SKM-1 (cell line): ENCODE results near the gene TRAF1.

Experiments used
- DNase-seq: peaks from one replicate; lab custom pipeline; 2025; ENCODE audit not compliant: unreplicated experiment; lab: John Stamatoyannopoulos, UW

Gene TRAF1

GRCh38 chr9:120910643-120911042, 16.0 kb downstream of the TRAF1 start:
- DNase-seq: no peak

GRCh38 chr9:120909904-120910303, 16.7 kb downstream of the TRAF1 start:
- DNase-seq: no peak

DNA sequence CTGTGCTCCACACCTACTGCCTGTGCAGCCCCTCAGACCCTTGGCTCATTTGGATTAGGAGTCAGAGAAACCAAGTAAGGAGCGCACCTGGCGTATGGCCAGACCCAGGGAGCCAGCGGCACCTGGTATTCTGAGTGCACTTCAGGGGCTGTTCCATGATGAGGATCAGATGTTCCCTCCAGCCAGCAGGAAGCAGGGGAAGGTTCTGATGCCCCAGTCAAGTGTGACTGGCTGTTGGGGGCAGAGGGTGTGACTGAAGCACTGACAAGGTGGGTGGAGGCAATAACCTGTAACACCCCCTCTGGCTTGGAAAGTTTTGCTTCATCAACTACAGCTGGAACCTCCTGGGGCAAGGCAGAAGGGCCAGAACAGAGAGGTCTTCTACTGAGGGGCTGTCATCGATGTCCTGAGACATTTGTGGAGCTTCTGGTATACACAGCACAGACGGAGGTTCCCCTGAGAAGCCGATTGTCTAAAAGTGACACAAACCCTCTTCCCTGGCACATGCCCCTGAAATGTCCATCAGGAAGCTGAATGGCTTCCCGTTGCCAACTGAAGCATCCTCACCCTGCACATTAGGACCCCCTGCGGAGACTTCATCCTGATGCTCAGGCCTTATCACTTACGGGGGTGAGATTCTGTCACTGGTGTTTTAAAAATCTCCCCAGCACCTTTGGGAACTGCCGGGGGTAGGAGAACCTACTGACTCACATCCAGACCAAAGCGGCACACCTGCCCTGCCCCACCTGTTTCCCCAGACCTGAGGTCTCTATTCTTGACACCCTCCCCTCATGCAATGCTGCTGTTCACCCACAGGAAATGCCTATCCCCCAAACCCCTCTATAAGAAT, 21.1 kb downstream of the TRAF1 start:
- DNase-seq: no peak

- DNase-seq: no peak
These were observed 21.7 kb downstream of the TRAF1 start for GRCh38 chr9:120904978-120905301.

DNA sequence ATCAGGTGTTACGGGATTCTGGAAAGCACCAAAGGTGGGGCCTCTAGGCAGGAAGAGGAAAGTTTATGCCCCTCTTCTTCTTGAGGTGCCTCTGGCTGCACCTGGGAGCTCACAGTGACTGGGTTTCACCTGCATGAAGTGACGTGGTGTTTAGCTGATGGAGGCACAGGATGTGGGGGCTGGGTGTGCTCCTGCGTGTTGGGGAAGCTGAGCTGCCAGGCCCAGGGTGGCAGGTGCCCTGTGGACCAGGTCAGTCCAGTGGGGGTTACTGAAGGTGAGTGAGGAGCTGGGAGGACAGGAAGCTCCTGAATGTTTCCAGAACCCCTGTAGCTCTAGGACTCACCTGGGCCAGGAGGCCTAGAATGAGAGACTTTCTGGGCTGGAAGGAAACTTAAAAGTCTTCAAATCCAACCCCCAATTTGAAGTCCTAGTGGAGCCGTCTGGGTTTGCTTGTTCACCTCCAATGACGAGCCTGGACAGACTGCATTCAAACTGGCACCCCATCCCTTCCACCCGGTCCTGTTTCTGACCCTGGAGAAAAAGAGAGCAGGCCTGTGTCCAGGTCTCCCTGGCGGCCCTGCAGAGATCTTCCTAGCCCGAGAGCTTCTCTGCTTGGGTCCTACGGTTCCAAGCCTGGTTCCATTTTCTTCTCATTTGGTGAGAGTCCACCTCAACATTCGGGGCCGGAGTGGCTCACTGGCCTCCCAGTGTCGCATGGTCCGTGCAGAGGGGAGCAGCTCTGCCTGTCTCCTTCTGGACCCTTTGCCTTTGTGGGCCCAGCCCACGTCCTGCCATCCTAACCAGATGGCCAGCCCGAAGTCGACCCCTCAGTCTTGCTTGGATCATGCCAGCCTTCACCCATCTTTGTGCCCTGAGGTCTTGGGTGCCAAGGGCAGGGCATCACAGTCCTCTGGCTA, 22.3 kb downstream of the TRAF1 start:
- no peak for DNase-seq

DNA sequence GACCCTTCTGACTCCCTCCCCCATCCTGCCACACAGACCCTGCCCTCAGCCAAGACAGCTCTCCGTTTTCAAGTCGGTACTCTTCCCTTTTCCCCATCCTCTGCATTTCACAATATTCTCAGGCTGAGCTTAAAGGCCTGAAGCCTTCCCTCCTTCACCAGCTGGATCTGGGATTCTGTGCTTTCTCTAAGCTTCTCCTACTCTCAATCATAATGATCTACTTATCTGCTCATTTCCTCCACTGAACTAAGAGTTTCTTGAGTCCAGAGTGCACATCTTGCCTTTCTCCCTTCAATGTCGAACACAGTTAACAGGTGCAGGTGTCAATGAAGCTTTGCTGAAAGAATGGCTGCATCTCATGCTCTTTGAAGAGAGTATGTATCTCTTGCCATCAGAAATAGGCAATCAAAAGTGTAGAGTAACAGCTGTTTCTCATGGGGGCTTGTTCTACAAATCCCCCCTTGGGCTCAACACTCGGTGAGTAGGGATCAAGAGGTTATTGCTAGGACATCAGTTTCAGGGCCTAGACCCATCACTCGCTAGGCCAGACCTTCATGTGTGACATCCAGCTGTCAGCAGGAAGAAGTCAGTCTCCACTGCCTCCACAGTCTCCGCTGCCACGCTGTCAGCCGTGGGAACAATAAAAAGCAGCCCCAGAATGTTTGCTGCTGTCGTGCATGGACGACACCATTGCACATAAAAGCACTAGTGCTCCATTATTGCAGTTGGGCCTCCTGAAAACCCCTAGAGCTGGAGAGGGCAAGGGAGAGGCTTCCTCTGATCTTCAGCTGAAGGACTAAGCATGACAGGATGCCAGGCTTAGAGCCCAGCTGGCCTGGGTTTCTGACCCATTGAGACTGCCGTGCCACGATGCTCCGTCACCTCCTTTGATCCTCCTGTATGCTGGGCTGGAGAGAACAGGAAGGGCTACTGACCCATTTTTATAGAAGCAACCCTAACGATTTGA, 23.7 kb downstream of the TRAF1 start:
- no peak for DNase-seq

GRCh38 chr9:120901755-120902568, 24.6 kb downstream of the TRAF1 start:
- DNase-seq: no peak

DNA sequence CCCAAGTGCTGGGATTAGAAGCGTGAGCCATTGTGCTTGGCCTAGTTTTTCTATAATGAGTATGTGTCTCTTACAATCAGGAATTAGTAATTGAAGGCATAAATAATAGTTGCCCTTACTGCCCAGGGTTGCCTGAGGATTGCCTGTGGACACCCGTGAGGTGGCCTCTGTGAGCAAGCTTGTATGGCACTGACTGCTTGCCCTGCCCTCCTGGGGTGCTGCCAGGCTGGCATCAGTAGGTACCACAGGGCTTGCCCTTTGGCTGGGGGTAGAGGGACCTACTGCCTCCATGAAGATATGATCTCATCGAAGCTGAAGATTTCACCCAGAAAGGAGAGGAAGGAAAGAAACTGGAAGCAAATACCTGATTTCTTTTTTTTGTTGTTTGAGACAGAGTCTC, 25.8 kb downstream of the TRAF1 start:
- no peak for DNase-seq

GRCh38 chr9:120899490-120900068, 27.0 kb downstream of the TRAF1 start:
- DNase-seq: no peak

GRCh38 chr9:120898396-120898795, 28.2 kb downstream of the TRAF1 start:
- no peak for DNase-seq

GRCh38 chr9:120895951-120896350, 30.6 kb downstream of the TRAF1 start:
- no peak for DNase-seq

GRCh38 chr9:120894321-120895148, 32.1 kb downstream of the TRAF1 start:
- no peak for DNase-seq

DNA sequence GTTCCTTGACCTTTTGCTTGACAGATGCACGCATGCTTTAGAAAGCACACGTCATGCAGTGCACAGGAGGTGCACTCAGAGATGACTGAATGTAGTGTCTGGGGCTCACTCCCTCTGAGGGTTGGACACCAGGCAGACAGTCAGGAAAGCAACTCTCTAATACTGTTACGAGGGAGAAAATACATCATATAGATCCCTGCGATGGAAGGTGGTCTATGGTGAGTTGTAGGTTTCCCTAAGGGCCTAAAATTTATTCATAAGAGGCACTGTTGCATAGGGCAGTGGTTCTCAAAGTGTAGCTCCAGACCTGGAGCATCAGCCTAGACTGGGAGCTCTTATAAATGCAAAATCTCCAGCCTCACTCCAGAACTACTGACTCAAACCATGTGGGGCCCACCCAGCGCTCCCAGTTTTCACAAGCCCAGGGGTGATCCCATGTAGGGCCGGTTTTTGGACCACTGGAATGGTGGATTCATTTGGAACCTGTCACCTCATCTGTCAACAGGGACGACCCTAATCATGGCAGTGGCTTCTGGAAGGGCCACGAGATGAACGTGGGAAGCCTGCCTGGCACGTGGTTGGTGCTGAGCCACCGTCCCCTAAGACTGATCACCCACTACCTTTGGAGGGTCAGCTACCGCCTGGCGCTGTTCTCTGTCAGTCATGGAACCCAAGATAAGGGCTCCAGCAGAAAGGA, 32.8 kb downstream of the TRAF1 start:
- no peak for DNase-seq

GRCh38 chr9:120892748-120893610, 33.6 kb downstream of the TRAF1 start:
- DNase-seq: no peak

DNA sequence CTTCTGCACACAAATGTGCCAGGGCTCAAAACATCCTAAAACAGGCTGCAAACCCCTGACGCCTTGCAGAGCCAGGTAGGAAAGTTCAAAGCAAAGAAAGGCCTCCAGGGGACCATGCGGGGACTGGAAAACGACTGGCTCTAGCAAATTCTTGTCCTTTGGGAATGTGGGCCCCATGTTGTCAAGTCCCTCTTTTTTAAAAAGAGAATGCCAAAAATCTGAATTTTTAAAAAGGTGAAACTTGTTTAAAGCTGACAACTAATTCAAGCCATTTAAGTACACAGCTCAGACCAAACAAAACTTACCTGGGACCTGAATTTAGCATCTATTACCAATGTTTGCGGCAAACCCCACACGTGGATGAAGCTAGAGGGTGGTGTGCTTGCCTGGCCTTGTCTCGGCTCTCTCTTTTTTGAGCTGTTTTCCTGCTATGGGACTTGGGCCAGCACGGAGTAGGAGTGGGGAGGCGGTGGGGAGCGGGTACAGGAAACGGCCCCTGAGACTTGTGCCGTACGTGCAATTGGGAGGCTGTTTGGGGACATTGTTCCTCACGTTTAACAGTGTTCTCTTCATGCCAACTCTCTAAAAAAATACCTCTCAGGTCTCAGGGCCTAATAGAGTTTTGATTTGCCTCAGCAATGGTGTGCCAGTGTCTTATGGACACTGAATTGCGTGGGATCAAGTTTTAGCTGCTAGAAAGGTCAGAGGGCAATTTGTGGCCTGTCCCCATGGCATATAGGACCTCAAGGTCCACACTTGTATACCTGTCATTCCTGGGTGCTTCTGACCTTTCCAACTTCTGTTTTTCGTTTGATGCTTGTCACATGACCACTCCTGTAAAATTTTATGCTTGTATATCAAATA, 34.5 kb downstream of the TRAF1 start:
- DNase-seq: no peak

GRCh38 chr9:120891245-120891883, 35.2 kb downstream of the TRAF1 start:
- no peak for DNase-seq
